IMR-90 (cell line): ENCODE results near the gene IGFBPL1. TPM values are rescaled to one million over a fixed set of nuclear protein-coding genes. Genes with fewer than 3 reads are reported as not detected.

Experiments
- ATAC-seq: fragments of 200-7000 bp; cut with Tn5 transposase; 2 replicates; pipeline ENCODE4 v1.9.1; 2020; ENCODE audit warnings: low read depth, mild to moderate bottlenecking, moderate library complexity
- BruUV-seq: library from RNA; stranded (reverse); fragments of 400-500 nt; replicated peaks from 2 replicates; lab custom pipeline; 2021; lab: Mats Ljungman, UMichigan
- CTCF ChIA-PET: fragments of 300-600 bp; formaldehyde crosslinking; extraction: SDS; loops from one replicate; lab custom pipeline; 2021; ENCODE audit warnings: antibody characterized with exemption; lab: Yijun Ruan, JAX
- POLR2A ChIA-PET: fragments of 300-600 bp; sonication (Branson Sonifier 250); formaldehyde crosslinking; loops from one replicate; lab custom pipeline; 2022; ENCODE audit warnings: antibody characterized with exemption; ENCODE audit not compliant: unreplicated experiment; lab: Charles Lee
- DNase-seq: peaks from one replicate; pipeline ENCODE4 v3.0.0; 2013
- H2AFZ ChIP-seq: replicated peaks from 2 replicates; pipeline ENCODE3; 2013; ENCODE audit warnings: low read length, mild to moderate bottlenecking; ENCODE audit not compliant: poor library complexity
- H2AK5ac ChIP-seq: 2 replicates; pipeline ENCODE4 v1.6.1; 2013; ENCODE audit warnings: low read depth, low read length, inconsistent platforms
- H2AK9ac ChIP-seq: replicated peaks from 2 replicates; pipeline ENCODE3; 2013; ENCODE audit warnings: mild to moderate bottlenecking, low read depth, low read length, moderate library complexity; ENCODE audit not compliant: poor library complexity
- H2BK120ac ChIP-seq: 2 replicates; pipeline ENCODE4 v1.6.1; 2013; ENCODE audit warnings: low read depth, low read length, inconsistent platforms
- H2BK15ac ChIP-seq: 3 replicates; pipeline ENCODE4 v1.6.1; 2013; ENCODE audit warnings: low read depth, low read length, inconsistent platforms
- H2BK20ac ChIP-seq: 2 replicates; pipeline ENCODE4 v1.6.1; 2013; ENCODE audit warnings: low read depth, mild to moderate bottlenecking, inconsistent platforms, low read length, moderate library complexity
- H2BK5ac ChIP-seq: 2 replicates; pipeline ENCODE4 v1.6.1; 2013; ENCODE audit warnings: mild to moderate bottlenecking, low read depth, low read length, inconsistent platforms; ENCODE audit not compliant: poor library complexity, severe bottlenecking
- H3K14ac ChIP-seq: replicated peaks from 2 replicates; pipeline ENCODE4 v1.6.1; 2013; ENCODE audit warnings: low read depth, low read length, inconsistent platforms
- H3K18ac ChIP-seq: 2 replicates; pipeline ENCODE4 v1.6.1; 2013; ENCODE audit warnings: low read depth, low read length, control low read depth
- H3K23ac ChIP-seq: 2 replicates; pipeline ENCODE4 v1.6.1; 2013; ENCODE audit warnings: low read depth, low read length, inconsistent platforms
- H3K27ac ChIP-seq: 2 replicates; pipeline ENCODE4 v1.5.1; 2013; ENCODE audit warnings: mild to moderate bottlenecking, control low read depth, low read length; ENCODE audit not compliant: insufficient read depth
- H3K27me3 ChIP-seq: 2 replicates; pipeline ENCODE4 v1.6.1; 2013; ENCODE audit warnings: low read length; ENCODE audit not compliant: control insufficient read depth, insufficient read depth
- H3K36me3 ChIP-seq: 2 replicates; pipeline ENCODE4 v1.6.1; 2013; ENCODE audit warnings: low read length, mixed read lengths; ENCODE audit not compliant: control insufficient read depth, insufficient read depth
- H3K4ac ChIP-seq: 2 replicates; pipeline ENCODE4 v1.6.1; 2013; ENCODE audit warnings: low read depth, low read length, inconsistent platforms
- H3K4me1 ChIP-seq: 2 replicates; pipeline ENCODE4 v1.6.1; 2013; ENCODE audit warnings: low read length, mixed read lengths; ENCODE audit not compliant: control insufficient read depth, insufficient read depth
- H3K4me2 ChIP-seq: 2 replicates; pipeline ENCODE4 v1.6.1; 2013; ENCODE audit warnings: low read depth, mild to moderate bottlenecking, control low read depth, low read length, moderate library complexity
- H3K4me3 ChIP-seq: 2 replicates; pipeline ENCODE4 v1.5.1; 2013; ENCODE audit warnings: low read depth, mild to moderate bottlenecking, control low read depth, low read length, moderate library complexity; ENCODE audit not compliant: insufficient read depth
- H3K56ac ChIP-seq: 2 replicates; pipeline ENCODE4 v1.6.1; 2013; ENCODE audit warnings: low read length, inconsistent platforms; ENCODE audit not compliant: insufficient read depth; ENCODE audit errors: extremely low read depth
- H3K79me1 ChIP-seq, 2 experiments: 2 replicates each; pipeline ENCODE4 v1.6.1; 2013; ENCODE audit warnings: low read length in 2 of 2, inconsistent platforms in 1 of 2, low read depth in 1 of 2
- H3K9ac ChIP-seq: 2 replicates; pipeline ENCODE4 v1.6.1; 2013; ENCODE audit warnings: low read depth, low read length, control low read depth
- H3K9me1 ChIP-seq: 2 replicates; pipeline ENCODE4 v1.6.1; 2013; ENCODE audit warnings: low read length, inconsistent platforms; ENCODE audit not compliant: insufficient read depth
- H3K9me3 ChIP-seq: 2 replicates; pipeline ENCODE4 v1.6.1; 2013; ENCODE audit warnings: low read length; ENCODE audit not compliant: control insufficient read depth, insufficient read depth
- H4K20me1 ChIP-seq: 2 replicates; pipeline ENCODE4 v1.6.1; 2013; ENCODE audit warnings: low read length, inconsistent platforms; ENCODE audit not compliant: insufficient read depth
- H4K5ac ChIP-seq: 2 replicates; pipeline ENCODE4 v1.6.1; 2013; ENCODE audit warnings: mild to moderate bottlenecking, low read depth, low read length, control low read depth
- H4K8ac ChIP-seq, 2 experiments: 2 replicates each; pipeline ENCODE4 v1.6.1; 2013; ENCODE audit warnings: low read depth in 2 of 2, low read length in 2 of 2, control low read depth in 1 of 2, inconsistent platforms in 1 of 2
- H4K91ac ChIP-seq: 2 replicates; pipeline ENCODE4 v1.6.1; 2013; ENCODE audit warnings: low read depth, low read length, inconsistent platforms; ENCODE audit not compliant: insufficient read depth
- CEBPB ChIP-seq: IDR thresholded peaks from 2 replicates; pipeline ENCODE4 v1.6.1; 2012; ENCODE audit warnings: low read depth, low read length, improper control_type of control experiment
- CHD1 ChIP-seq: IDR thresholded peaks from 2 replicates; pipeline ENCODE4 v1.6.1; 2012; ENCODE audit warnings: low read depth, low read length, improper control_type of control experiment
- FOS ChIP-seq: fragments of 150-350 bp; IDR thresholded peaks from 2 replicates; pipeline ENCODE4 v1.6.1; 2016; ENCODE audit warnings: low read depth, low read length
- MAFK ChIP-seq: IDR thresholded peaks from 2 replicates; pipeline ENCODE4 v1.6.1; 2012; ENCODE audit warnings: low read depth, low read length, improper control_type of control experiment
- MXI1 ChIP-seq: IDR thresholded peaks from 2 replicates; pipeline ENCODE4 v1.6.1; 2012; ENCODE audit warnings: low read depth, mild to moderate bottlenecking, low read length, moderate library complexity, borderline replicate concordance
- NFE2L2 ChIP-seq: fragments of 150-350 bp; IDR thresholded peaks from 2 replicates; pipeline ENCODE4 v1.6.1; 2016; ENCODE audit warnings: low read depth, mild to moderate bottlenecking, low read length
- POLR2A ChIP-seq: IDR thresholded peaks from 2 replicates; pipeline ENCODE4 v1.6.1; 2012; ENCODE audit warnings: mild to moderate bottlenecking, low read depth, low read length
- RAD21 ChIP-seq: IDR thresholded peaks from 2 replicates; pipeline ENCODE4 v1.6.1; 2012; ENCODE audit warnings: low read length, improper control_type of control experiment
- RCOR1 ChIP-seq: IDR thresholded peaks from 2 replicates; pipeline ENCODE4 v1.6.1; 2012; ENCODE audit warnings: mild to moderate bottlenecking, low read length, improper control_type of control experiment; ENCODE audit not compliant: insufficient replicate concordance
- WGBS, 2 experiments: methylation state at CpG; one replicate each; pipeline versions ENCODE4 v1.1.5 to v1.1.7; 2013; ENCODE audit warnings: missing lambda C conversion rate in 2 of 2; ENCODE audit not compliant: insufficient read length in 1 of 2; ENCODE audit errors: extremely low coverage in 2 of 2; 5-methylcytosine and 5-hydroxymethylcytosine counted together
- dilution Hi-C: fragments of 300-500 bp; cut with HindIII; formaldehyde crosslinking; loops from one replicate; pipeline ENCODE4 v1.14.3; 2018; ENCODE audit warnings: low sequenced_read_pairs; ENCODE audit not compliant: unreplicated experiment
- in situ Hi-C: fragments of 300-500 bp; cut with MboI; formaldehyde crosslinking; loops from 3 replicates; pipeline ENCODE4 v1.14.3; 2019; ENCODE audit warnings: low sequenced_read_pairs, inconsistent platforms, mixed read lengths
- intact Hi-C: fragments of 100-400 bp; cut with micrococcal nuclease; formaldehyde crosslinking; loops from 2 replicates; pipeline ENCODE4 v1.10.0; 2022
- polyA plus RNA-seq, 3 experiments: library from polyadenylated mRNA; depleted of rRNA; stranded (reverse); fragments of >200 nt; gene quantifications; 2 replicates each; pipeline ENCODE4 v1.2.3, GENCODE V29; 2012; ENCODE audit warnings: low replicate concordance in 1 of 3
- total RNA-seq: library from RNA; depleted of rRNA; stranded (reverse); fragments of >200 nt; gene quantifications from 2 replicates; pipeline ENCODE4 v1.2.3, GENCODE V29; 2012
- TF ChIP-seq, protein P1 (sequence below): fragments of 150-350 bp; IDR thresholded peaks from 2 replicates; pipeline ENCODE4 v1.6.1; 2016; ENCODE audit warnings: low read depth, mild to moderate bottlenecking, low read length, moderate library complexity, borderline replicate concordance

Gene IGFBPL1
- total and polyA plus RNA-seq, 2 of the 4 experiments (the other 2 are of a cell fraction): not detected

- ATAC-seq: no peak
These were observed 15.7 kb upstream of the IGFBPL1 start for GRCh38 chr9:38439916-38440301.

More at GRCh38 chr9:38439916-38440301, 15.7 kb upstream of the IGFBPL1 start:
- H3K27me3 ChIP-seq: no peaks in the 10 kb centered on the region; the same call in 1 of the 2 replicates
- no peak overlapping the region for H3K14ac ChIP-seq
- no peak overlapping the region for H2BK20ac ChIP-seq
- no peak overlapping the region for H2AK9ac ChIP-seq
- H2AFZ ChIP-seq: no peak overlapping the region
- peaks cover 15% of the 10 kb centered on the region for H3K4me1 ChIP-seq
- H3K9me3 ChIP-seq: no peaks in the 10 kb centered on the region
- no peak overlapping the region for H2BK15ac ChIP-seq
- no TSS peak for BruUV-seq
- H2AK5ac ChIP-seq: no peak overlapping the region
- no peak overlapping the region for H3K23ac ChIP-seq
- no peak overlapping the region for H3K56ac ChIP-seq
- no peak overlapping the region for H4K91ac ChIP-seq
- no peak overlapping the region for H3K18ac ChIP-seq
- intact Hi-C loops (no loop called here), in situ Hi-C loops (no loop called here), dilution Hi-C loops (no loop called here)
- H4K5ac ChIP-seq: no peak overlapping the region
- peaks cover 11% of the 10 kb centered on the region; the same call in 1 of the 2 replicates for H3K9me1 ChIP-seq
- H3K79me1 ChIP-seq: no peaks in the 10 kb centered on the region; a peak in 1 of 4 replicates
- no peak overlapping the region for H3K4me2 ChIP-seq
- no peaks in the 10 kb centered on the region for H3K36me3 ChIP-seq
- POLR2A ChIA-PET: no interaction called here
- H2BK120ac ChIP-seq: no peak overlapping the region
- no peak overlapping the region for H3K9ac ChIP-seq
- WGBS, 2 experiments: no CpG with 5 or more reads among the region's 1 CpG
- no peaks in the 10 kb centered on the region for H4K20me1 ChIP-seq
- no peak overlapping the region for H3K4ac ChIP-seq
- H3K27ac ChIP-seq: no peak overlapping the region
- no peak overlapping the region for H4K8ac ChIP-seq
- DNase-seq: no peak
- TF ChIP-seq CHD1: no peak
- TF ChIP-seq MXI1: no peak
- no peak for TF ChIP-seq FOS
- TF ChIP-seq POLR2A: no peak
- TF ChIP-seq MAFK: no peak
- TF ChIP-seq RAD21: no peak
- TF ChIP-seq, protein P1, sequence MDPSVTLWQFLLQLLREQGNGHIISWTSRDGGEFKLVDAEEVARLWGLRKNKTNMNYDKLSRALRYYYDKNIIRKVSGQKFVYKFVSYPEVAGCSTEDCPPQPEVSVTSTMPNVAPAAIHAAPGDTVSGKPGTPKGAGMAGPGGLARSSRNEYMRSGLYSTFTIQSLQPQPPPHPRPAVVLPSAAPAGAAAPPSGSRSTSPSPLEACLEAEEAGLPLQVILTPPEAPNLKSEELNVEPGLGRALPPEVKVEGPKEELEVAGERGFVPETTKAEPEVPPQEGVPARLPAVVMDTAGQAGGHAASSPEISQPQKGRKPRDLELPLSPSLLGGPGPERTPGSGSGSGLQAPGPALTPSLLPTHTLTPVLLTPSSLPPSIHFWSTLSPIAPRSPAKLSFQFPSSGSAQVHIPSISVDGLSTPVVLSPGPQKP: no peak
- TF ChIP-seq RCOR1: no peak
- no peak for TF ChIP-seq NFE2L2
- no peak for TF ChIP-seq CEBPB
- no peak overlapping the region for H2BK5ac ChIP-seq
- H3K4me3 ChIP-seq: no peak overlapping the region
- CTCF ChIA-PET: no interaction called here
